Activated B cell treated with CpG ODN at 0.5 μM for 24 hours (primary cell): ENCODE data around the gene CNPY3. TPM values are rescaled to one million over a fixed set of nuclear protein-coding genes. Genes with fewer than 3 reads are reported as not detected.
"Not testable (repeated sequence)": the region's sequence is repeated elsewhere in the genome, so short reads cannot be mapped to it uniquely, and the experiment has no call there.

ENCODE experiments used
- ATAC-seq: fragments of 200-7000 bp; cut with Tn5 transposase; one replicate; pipeline ENCODE4 v1.10.0; 2021; ENCODE audit warnings: low read depth, mild to moderate bottlenecking, moderate library complexity
- CTCF ChIA-PET: fragments of 350-600 bp; sonication (Branson Sonifier 250); formaldehyde crosslinking; loops from one replicate; lab custom pipeline; 2021; ENCODE audit warnings: antibody characterized with exemption; lab: Charles Lee
- POLR2A ChIA-PET: fragments of 350-600 bp; sonication (Branson Sonifier 250); formaldehyde crosslinking; loops from one replicate; lab custom pipeline; 2021; ENCODE audit warnings: antibody characterized with exemption; lab: Charles Lee
- DNase-seq: peaks from one replicate; pipeline ENCODE4 v3.0.0; 2022
- H3K27ac Mint-ChIP-seq: one replicate; pipeline ENCODE4 v1.8.0; 2020; ENCODE audit warnings: mixed read lengths
- H3K27me3 Mint-ChIP-seq: one replicate; pipeline ENCODE4 v1.8.0; 2021; ENCODE audit warnings: mixed read lengths
- H3K36me3 Mint-ChIP-seq: one replicate; pipeline ENCODE4 v1.8.0; 2021; ENCODE audit warnings: low read depth, mixed read lengths
- H3K4me1 Mint-ChIP-seq: one replicate; pipeline ENCODE4 v1.8.0; 2021; ENCODE audit warnings: mixed read lengths
- H3K4me3 Mint-ChIP-seq: one replicate; pipeline ENCODE4 v1.8.0; 2020; ENCODE audit warnings: mild to moderate bottlenecking, mixed read lengths
- H3K9me3 Mint-ChIP-seq: one replicate; pipeline ENCODE4 v1.8.0; 2020; ENCODE audit warnings: mixed read lengths
- CTCF ChIP-seq: fragments of 200-600 bp; IDR thresholded peaks from one replicate; pipeline ENCODE4 v1.8.0; 2022; ENCODE audit warnings: antibody characterized with exemption, mild to moderate bottlenecking
- intact Hi-C: fragments of 100-400 bp; cut with micrococcal nuclease; formaldehyde crosslinking; loops from one replicate; pipeline ENCODE4 v1.15.1; 2024
- total RNA-seq: library from RNA; stranded (reverse); gene quantifications from 2 replicates; pipeline ENCODE4 v1.2.3, GENCODE V29; 2022

CNPY3 gene
- total RNA-seq, 1 donor from 2014 or later, result 121 TPM

GRCh38 chr6:42898891-42899361 lies 30.4 kb upstream of the CNPY3 start:
- DNase-seq (no peak), ATAC-seq (no peak)
- Mint-ChIP-seq H3K4me1 (peaks cover 18% of the 10 kb centered on the region), H3K27ac (no peak overlapping the region), H3K36me3 (no peaks in the 10 kb centered on the region), H3K4me3 (no peak overlapping the region), H3K9me3 (no peaks in the 10 kb centered on the region), H3K27me3 (no peaks in the 10 kb centered on the region)
- CTCF ChIA-PET, result interaction anchor here (0.7 to 2.1 kb wide), 4 partner anchors 19 to 237 kb away, joined by 3 to 7 read pairs (median 4); partner anchors contain the start of genes KLHDC3, MEA1 and RPL7L1
- peak; percentile 41 for TF ChIP-seq CTCF
- intact Hi-C loops, result loop anchor here (1.0 to 10.0 kb wide), 6 partner anchors 20 to 1114 kb away; partner anchors contain the start of genes LRRC73, POLR1C, PRICKLE4 and RPL7L1
- POLR2A ChIA-PET, result interaction anchor here (1.1 kb wide), 1 partner anchor 172 kb away, joined by 4 read pairs; no protein-coding TSS in a partner anchor

- Mint-ChIP-seq H3K27me3 (no peaks in the 10 kb centered on the region), H3K9me3 (no peaks in the 10 kb centered on the region)
- POLR2A ChIA-PET, result interaction anchor here (1.5 to 2.0 kb wide), 4 partner anchors 30 to 244 kb away, joined by 4 to 5 read pairs (median 4); partner anchors contain the start of genes KLC4 and MRPL2
These were observed 29.4 kb upstream of the CNPY3 start for GRCh38 chr6:42899871-42900270.

GRCh38 chr6:42901538-42901957 lies 27.7 kb upstream of the CNPY3 start:
- H3K4me1 Mint-ChIP-seq, result peaks cover 12% of the 10 kb centered on the region
- no peaks in the 10 kb centered on the region for H3K27me3 Mint-ChIP-seq
- no peak for DNase-seq
- no peak overlapping the region for H3K4me3 Mint-ChIP-seq
- TF ChIP-seq CTCF, result peak; percentile 36
- intact Hi-C loops, result loop anchor here (1.0 to 2.0 kb wide), 5 partner anchors 29 to 242 kb away; partner anchors contain the start of genes GNMT and KLHDC3
- ChIA-PET CTCF (interaction anchor here (0.7 to 3.2 kb wide), 7 partner anchors 9 to 244 kb away, joined by 3 to 22 read pairs (median 4); partner anchors contain the start of genes CNPY3 and PPP2R5D), POLR2A (interaction anchor here (1.5 to 2.0 kb wide), 4 partner anchors 28 to 242 kb away, joined by 4 to 5 read pairs (median 4); partner anchors contain the start of genes KLC4 and MRPL2)
- ATAC-seq, result peak; percentile 100
- H3K9me3 Mint-ChIP-seq, result no peaks in the 10 kb centered on the region
- no peaks in the 10 kb centered on the region for H3K36me3 Mint-ChIP-seq
- H3K27ac Mint-ChIP-seq, result no peak overlapping the region

More at GRCh38 chr6:42899871-42900270, 29.4 kb upstream of the CNPY3 start:
- H3K36me3 Mint-ChIP-seq, result no peaks in the 10 kb centered on the region
- ATAC-seq (no peak), DNase-seq (no peak)
- no peak overlapping the region for H3K4me3 Mint-ChIP-seq
- no peak overlapping the region for H3K27ac Mint-ChIP-seq
- CTCF ChIA-PET, result interaction anchor here (0.8 to 3.2 kb wide), 8 partner anchors 20 to 638 kb away, joined by 3 to 22 read pairs (median 4); partner anchors contain the start of genes CUL7, DNPH1 and RPL7L1
- H3K4me1 Mint-ChIP-seq, result peaks cover 12% of the 10 kb centered on the region
- intact Hi-C loops, result loop anchor here (1.0 to 10.0 kb wide), 7 partner anchors 21 to 1115 kb away; partner anchors contain the start of genes GNMT, LRRC73, POLR1C and PRICKLE4
- TF ChIP-seq CTCF, result no peak

- intact Hi-C loops, ATAC-seq, H3K4me3 Mint-ChIP-seq, H3K36me3 Mint-ChIP-seq, H3K9me3 Mint-ChIP-seq, DNase-seq, H3K27ac Mint-ChIP-seq, POLR2A ChIA-PET, H3K27me3 Mint-ChIP-seq: not testable (repeated sequence)
- CTCF ChIA-PET, result interaction anchor here (1.0 to 3.2 kb wide), 2 partner anchors 241 to 243 kb away, joined by 3 to 22 read pairs; no protein-coding TSS in a partner anchor
- peaks cover 12% of the 10 kb centered on the region for H3K4me1 Mint-ChIP-seq
These were observed 26.6 kb upstream of the CNPY3 start for GRCh38 chr6:42902429-42903263.

GRCh38 chr6:42904467-42904866 lies 24.8 kb upstream of the CNPY3 start:
- CTCF ChIA-PET, result interaction anchor here (0.7 kb wide), 1 partner anchor 272 kb away, joined by 3 read pairs; no protein-coding TSS in a partner anchor
- no peaks in the 10 kb centered on the region for H3K9me3 Mint-ChIP-seq

More at GRCh38 chr6:42904467-42904866, 24.8 kb upstream of the CNPY3 start:
- H3K36me3 Mint-ChIP-seq, result no peaks in the 10 kb centered on the region
- intact Hi-C loops, result no loop called here
- no peak overlapping the region for H3K27ac Mint-ChIP-seq
- TF ChIP-seq CTCF, result no peak
- POLR2A ChIA-PET, result interaction anchor here (0.7 kb wide), 2 partner anchors 210 to 500 kb away, joined by 5 to 7 read pairs; no protein-coding TSS in a partner anchor
- H3K4me3 Mint-ChIP-seq, result no peak overlapping the region
- no peak for ATAC-seq
- no peak for DNase-seq
- no peaks in the 10 kb centered on the region for H3K27me3 Mint-ChIP-seq
- peaks cover 9% of the 10 kb centered on the region for H3K4me1 Mint-ChIP-seq
